HG02885 (cell line): ENCODE results near the gene TCF21.
"Not testable (repeated sequence)": the region's sequence is repeated elsewhere in the genome, so short reads cannot be mapped to it uniquely, and the experiment has no call there.

ENCODE experiments used
- ATAC-seq: cut with Tn5 transposase; IDR thresholded peaks from one replicate; pipeline ENCODE4 v1.9.1; 2021; ENCODE audit warnings: mild to moderate bottlenecking; ENCODE audit not compliant: unreplicated experiment, poor library complexity

TCF21 gene

GRCh38 chr6:133919362-133919761 is 30.4 kb downstream of the TCF21 start:
- no peak for ATAC-seq

DNA sequence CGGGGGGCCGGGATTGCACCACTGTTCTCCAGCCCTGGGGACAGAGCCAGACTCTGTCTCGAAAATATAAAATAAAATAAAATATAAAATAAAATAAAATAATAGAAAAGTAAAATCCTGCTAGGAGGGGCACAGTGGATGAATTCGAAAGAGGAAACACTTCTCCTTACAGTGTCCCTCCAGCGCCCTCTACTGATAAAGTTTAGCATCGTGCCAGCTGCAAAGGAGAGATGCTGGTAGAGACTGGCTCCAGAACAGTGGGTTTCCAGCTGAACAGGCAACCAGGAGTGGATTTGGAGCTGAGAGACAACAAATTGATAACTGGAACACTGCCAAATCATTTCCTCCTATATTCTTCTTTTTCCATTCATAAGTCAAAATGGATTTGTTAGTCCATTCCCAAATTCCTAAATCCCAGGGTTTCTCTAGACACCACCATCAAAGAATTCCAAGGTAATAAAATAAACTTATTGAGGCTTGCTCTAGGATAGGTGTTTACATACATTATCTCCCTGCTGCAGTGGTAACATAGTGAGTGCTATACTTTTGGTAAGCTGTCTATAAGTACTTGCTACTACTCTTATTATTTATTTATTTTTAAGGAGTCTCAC is 32.4 kb downstream of the TCF21 start:
- ATAC-seq, result no peak

- peak; percentile 78 for ATAC-seq
Observed at GRCh38 chr6:133923938-133924593, 35.2 kb downstream of the TCF21 start.

GRCh38 chr6:133931221-133931620 is 42.3 kb downstream of the TCF21 start:
- ATAC-seq, result not testable (repeated sequence)

- ATAC-seq, result not testable (repeated sequence)
Observed at GRCh38 chr6:133936352-133936751, 47.4 kb downstream of the TCF21 start.

DNA sequence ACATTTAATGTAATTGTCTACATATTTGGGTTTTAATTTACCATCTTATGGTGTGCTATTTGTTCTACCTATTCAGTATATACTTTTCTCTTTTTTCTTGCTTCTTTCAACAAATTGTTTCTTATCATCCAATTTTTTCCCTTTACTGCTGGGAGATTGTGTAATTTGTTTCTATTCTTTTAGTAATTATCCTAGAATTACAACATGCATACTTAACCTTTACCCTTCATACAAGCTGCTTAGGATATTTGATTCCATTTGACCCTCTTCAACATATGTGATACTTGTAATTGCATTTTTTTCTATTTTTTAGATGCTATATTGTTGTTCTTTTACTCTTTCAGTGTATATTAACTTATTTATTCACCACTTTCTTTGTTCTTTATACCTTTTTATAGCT is 49.0 kb downstream of the TCF21 start:
- ATAC-seq, result no peak

DNA sequence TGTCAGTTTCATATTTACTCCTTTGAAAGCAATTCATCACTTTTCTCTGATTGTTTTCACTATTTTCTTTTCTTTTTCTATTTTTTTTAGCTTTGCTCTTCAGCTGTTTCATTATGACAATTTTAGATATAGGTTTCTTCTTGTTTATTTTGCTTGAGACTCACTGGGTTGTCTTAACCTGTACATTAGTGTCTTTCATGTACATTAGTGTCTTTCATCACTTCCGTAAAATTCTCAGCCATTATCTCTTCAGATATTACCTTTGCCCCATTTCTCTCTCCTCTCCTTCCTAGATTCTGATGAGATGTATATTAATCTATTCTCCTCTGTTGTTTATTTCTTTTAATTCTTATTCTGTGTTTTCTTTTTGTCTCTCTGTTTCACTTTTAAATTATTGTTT is 49.6 kb downstream of the TCF21 start:
- ATAC-seq, result no peak

DNA sequence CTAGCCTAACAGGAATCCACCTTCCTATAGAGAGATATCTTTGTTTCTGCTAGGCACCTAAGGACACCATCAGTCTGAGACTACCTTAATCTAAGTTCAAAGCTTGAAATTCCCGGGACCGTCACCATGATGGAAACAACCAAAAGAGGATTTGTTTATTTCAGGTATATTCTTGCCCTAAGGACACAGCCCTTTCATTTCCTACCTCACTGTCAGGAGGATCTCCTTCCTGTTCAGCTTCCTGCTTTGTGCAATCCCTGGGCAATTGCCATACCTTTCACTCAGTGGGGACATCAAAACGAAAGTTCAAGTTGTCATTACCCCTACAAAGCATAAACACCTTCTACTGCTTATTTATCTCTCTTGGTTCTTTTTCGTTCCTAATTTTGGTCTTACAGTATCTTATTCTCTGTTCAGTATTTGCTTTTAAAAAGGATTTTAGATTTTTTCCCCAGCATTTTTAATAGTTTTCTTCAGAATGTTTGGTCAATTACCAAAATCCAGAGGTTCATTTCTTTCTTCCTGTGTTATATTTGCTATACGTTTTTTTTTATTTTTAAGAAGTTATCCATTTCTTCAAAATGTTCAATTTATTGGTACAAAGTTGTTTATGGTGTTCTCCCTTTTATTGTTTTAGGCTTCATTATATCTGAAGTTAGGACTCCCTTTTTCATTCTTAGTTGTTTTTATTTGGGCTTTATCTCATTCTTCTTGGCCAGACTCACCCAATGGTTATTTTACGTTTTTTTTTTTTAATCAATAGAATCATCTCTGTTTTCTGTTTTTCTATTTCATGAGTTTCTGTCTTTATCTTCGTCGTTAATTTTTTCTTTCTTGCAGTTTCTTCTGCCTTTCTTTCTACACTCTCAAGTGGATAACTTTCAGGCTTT is 51.1 kb downstream of the TCF21 start:
- no peak for ATAC-seq
